Thyroid gland (tissue), 4 donors: ENCODE measurements around the gene NDUFS3.

Experiments
- CTCF ChIP-seq, 6 experiments: fragments of 200-600 bp in 3 of 6; fragments of 450-650 bp in 3 of 6; sonication (generic) in 3 of 6; IDR thresholded peaks; one replicate each; pipeline ENCODE4 v1.5.1; 2016 to 2019; ENCODE audit warnings: antibody characterized with exemption in 6 of 6, mild to moderate bottlenecking in 2 of 6, inconsistent platforms in 1 of 6, moderate library complexity in 1 of 6
- POLR2A ChIP-seq, 2 donors: fragments of 450-650 bp; IDR thresholded peaks; one replicate each; pipeline ENCODE4 v1.6.1; 2017; ENCODE audit warnings: antibody characterized with exemption in 2 of 2, mild to moderate bottlenecking in 2 of 2, moderate library complexity in 1 of 2

GRCh38 chr11:47606731-47607130 is 27.9 kb downstream of the NDUFS3 start:
- TF ChIP-seq POLR2A (IDR thresholded peaks at IDR 0.05): peak in 1 of 2 donors; percentile 28
- TF ChIP-seq CTCF (IDR thresholded peaks at IDR 0.05): no peak
